ENCODE data around the gene TRIM42.

Gene TRIM42

DNA sequence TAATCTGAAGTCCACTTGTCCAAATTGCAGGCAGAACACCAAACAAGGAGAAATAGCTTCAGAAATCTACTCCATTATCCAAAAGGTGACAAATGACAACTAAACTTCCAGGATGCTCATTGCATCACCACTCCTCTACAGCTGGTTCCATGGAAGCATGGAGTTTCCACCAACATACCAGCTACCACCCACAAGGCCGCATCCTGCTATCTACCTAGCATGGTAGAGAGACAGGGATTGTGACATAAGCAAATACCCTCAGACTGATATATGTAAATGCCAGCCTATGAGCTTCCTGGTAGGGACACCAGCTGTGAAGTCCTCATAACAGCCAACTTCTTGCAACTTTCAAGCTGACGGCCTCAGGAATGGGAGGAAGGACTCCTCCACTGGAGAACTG lies at the start of gene TRIM42:
Gene TRIM42, plus strand, starts transcription at position 301 of the 400 bp plus-strand sequence. CDS start 166 bp downstream, outside the sequence.
- DNase-seq = no peak

DNA sequence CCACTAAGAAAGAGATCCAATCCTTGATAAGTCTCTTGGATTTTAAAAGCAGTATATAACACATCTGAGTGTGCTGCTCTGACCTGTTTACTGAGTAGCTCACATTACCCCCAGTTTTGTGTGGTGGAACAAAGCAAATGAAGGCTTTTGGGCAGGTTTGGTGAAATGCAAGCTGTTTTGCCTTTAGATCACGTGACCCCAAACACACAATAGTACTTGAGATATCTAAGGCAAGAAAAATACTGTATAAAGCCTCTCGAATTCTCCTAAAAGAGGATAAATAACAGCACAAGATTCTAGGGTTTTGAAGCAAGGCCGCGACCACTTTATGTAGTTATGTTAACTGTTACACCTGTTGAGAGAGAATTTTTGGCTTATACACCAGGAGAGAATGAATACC lies 49.3 kb upstream of the TRIM42 start:
- no peak for DNase-seq

DNA sequence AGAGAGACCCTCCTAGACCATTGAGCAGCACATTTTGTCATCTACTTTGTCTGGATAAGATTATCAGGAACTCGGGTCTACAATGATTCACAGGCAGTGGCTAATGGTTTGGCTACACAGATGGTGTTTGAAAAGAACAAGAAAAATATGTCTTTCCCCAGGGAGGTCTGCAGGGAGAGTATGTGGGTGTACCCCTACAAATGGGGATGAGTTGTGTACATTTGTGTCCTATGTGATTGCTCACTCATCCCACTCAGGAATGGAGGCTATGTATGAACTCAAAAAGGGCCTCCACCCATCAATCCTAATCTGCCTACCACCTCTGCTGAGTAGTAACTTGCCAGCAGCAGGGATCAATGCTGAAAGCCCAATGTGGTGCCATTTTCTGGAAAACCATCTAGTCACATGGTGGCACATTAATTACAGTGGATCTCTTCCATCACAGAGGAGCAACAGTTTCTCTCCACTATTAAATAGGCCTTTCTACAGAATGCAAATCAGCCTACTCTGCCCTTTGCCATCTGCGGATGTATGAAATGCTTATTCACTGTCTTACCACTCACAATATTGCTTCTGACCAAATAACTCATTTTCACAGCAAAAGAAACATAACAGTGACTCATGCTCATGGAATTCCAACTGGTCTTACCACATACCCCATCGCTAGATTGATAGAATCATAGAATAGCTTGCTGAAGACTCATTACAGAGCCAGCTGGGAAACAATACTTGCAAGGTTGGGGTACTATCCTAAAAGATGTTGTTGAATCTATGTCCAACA lies 48.3 kb upstream of the TRIM42 start:
- no peak for DNase-seq

DNA sequence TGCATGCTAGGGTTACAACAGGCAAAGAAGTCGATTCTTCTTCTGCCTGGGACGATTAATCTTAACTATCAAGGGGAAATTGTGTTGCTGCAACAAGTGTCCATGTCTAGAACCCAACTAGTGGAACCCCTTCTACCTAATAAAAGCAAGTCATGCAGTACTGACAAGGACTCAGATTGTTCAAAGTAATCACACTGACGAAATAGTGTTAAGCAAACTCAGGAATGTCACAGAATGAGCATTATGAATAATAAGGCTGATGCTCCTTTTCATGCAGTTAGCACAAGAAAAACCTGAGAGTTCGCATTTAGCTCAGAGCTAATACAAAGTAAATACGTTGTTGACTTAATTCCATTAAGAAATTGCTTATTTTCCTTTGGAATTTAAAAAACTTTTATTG lies 47.5 kb upstream of the TRIM42 start:
- DNase-seq = no peak

DNA sequence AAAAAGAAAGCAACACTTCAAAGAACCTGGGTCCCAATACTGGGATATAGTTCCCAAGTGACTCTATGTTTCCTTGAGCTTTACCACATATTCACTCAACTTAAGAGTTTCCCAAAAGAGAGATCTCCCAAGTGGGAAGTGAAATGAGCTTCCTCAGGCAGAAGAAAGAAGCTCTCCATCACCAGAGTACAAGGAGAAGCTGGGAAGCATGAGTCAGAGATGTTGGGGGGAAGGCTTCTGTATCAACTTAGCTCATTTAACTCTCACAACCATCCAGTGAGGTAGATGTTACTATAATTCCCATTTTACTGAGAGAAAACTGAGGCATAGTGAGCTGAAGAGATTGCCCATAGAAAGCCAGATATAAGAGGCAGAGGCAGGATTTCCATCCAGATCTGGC lies 47.0 kb upstream of the TRIM42 start:
- DNase-seq = no peak

DNA sequence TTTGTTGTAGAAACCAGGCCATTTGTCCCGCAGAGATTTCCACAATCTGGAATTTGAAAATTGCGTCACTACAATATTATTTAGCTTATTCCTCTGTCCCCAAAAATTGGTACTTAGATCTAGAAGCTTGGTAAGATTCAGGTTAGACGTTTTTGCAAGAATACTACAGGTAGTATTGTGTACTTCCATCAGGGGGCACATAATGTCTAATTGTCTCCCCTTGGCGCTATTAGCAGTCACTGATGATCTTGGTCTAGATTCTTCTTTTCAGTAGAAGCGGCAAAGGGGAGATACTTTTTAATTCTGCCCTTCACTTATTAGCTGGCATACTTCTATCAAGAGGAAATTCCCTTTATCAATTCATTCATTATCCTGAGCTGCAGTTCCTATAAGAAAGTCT lies 42.6 kb upstream of the TRIM42 start:
- DNase-seq = no peak

DNA sequence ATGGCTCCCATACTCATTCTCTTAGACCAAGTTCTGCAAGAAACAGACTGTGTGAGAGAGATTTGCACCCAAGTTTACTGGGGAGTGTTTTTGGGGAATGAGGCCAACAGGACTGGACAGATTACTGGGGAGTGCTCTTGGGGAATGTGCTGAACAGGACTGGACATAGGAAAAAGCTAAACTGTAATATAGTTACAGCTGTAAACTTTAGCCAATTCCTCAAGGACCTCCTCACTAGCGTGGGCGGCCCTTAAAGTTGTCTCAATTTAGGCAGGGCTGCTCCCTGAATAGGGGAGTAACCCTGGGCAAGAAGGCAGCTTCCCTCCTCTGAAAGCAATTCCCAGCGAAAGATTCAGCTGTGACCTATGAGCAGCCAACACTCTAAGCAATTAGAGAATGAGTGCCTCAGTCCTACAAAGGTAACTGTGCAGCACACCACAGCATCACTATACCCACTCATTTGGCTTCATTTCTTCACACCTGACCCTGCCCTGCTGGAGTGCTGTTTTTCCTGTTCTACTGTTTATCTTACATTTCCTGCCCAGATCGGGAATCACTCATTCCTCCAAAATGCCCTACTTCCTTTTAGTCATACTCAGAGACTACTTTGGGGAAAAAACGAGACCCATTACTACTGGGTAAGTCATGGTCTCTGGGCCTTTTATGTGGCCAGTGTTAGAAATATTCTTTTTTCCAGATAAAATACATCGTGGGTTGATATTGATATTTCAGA lies 41.3 kb upstream of the TRIM42 start:
- no peak for DNase-seq

DNA sequence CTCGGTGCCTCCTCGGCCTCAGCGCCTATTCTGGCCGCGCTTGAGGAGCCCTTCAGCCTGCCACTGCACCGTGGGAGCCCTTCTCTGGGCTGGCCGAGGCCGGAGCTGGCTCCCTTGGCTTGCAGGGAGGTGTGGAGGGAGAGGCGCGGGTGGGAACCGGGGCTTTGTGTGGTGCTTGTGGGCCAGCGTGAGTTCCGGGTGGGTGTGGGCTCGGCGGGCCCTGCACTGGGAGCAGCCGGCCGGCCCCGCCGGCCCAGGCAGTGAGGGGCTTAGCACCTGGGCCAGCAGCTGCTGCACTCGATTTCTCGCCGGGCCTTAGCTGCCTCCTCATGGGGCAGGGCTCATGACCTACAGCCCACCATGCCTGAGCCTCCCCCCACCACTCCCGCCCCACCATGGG lies 26.6 kb upstream of the TRIM42 start:
- DNase-seq = no peak

DNA sequence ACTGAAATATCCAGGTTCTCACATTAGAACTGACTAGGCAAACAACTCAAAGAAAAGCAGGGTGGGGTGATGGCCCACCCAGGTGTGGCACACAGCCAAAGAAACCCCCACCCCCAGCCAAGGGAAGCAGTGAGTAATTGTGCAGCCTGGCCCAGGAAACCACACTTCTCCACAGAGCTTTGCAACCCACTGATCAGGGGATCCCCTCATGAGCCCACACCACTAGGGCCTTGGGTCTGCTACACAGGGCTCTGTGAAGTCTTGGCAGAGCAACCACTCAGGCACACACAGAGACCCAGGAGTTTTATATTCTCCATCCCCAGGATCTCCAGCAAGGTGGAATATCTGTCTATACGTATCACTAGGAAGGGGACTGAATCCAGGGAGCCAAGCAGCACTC lies 22.2 kb upstream of the TRIM42 start:
- DNase-seq = no peak

DNA sequence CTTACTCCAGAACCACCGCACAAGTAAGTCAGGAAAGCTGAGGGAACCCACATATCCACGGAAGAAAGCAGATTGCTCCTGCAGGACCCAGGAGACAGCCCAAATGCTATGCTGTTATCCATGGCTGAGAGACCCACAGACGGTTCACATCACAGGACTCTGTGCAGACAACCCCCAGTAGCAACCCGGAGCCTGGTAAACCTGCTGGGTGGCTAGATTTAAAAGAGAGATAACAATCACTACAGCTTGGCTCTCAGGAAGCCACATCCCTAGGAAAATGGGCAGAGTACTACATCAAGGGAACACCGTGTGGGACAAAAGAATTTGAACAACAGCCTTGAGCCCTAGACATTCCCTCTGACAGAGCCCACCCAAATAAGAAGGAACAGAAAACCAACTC lies 13.8 kb upstream of the TRIM42 start:
- no peak for DNase-seq

DNA sequence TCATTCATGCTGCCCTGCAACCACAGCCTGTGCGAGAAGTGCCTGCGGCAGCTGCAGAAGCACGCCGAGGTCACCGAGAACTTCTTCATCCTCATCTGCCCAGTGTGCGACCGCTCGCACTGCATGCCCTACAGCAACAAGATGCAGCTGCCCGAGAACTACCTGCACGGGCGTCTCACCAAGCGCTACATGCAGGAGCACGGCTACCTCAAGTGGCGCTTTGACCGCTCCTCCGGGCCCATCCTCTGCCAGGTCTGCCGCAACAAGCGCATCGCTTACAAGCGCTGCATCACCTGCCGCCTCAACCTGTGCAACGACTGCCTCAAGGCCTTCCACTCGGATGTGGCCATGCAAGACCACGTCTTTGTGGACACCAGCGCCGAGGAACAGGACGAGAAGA lies 4.7 kb downstream of the TRIM42 start:
- DNase-seq = no peak

DNA sequence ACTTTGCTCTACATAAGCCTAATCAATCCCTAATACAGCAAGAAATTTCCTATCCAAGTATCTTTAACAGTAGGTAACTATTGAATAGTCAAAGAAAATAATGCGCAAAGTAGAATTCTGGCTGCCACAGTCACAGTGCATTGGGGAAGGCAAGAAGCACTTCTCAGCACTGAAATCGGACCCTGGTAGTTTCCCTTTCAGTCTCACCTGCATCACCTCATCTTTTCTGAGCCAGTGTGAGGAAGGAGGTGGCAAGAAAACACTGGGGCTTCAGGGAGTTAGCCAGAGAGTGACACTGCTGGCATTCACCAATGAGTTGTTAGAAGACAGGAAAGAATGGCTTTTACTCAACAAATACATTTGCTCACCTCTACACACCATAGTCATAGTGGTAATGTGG lies 8.3 kb downstream of the TRIM42 start:
- no peak for DNase-seq

DNA sequence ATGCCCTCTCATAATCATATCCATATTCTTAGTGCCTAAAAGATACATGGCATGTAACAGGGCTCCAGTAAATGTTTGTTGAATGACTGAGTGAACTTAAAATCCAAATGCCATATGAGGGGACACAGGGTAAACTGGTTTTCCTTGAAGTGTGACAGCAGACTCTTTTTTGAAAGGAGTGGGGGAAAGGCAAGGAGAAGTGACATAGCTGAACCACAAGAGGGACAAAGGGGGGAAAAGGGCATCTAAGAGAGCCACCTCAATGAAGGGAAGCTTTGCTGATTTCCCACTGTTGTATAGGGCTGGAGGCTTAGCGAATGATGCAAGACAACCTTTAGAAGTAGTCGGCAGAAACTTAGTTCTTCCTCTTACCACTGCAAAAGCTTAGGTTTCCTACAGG lies 9.1 kb downstream of the TRIM42 start:
- DNase-seq = no peak

DNA sequence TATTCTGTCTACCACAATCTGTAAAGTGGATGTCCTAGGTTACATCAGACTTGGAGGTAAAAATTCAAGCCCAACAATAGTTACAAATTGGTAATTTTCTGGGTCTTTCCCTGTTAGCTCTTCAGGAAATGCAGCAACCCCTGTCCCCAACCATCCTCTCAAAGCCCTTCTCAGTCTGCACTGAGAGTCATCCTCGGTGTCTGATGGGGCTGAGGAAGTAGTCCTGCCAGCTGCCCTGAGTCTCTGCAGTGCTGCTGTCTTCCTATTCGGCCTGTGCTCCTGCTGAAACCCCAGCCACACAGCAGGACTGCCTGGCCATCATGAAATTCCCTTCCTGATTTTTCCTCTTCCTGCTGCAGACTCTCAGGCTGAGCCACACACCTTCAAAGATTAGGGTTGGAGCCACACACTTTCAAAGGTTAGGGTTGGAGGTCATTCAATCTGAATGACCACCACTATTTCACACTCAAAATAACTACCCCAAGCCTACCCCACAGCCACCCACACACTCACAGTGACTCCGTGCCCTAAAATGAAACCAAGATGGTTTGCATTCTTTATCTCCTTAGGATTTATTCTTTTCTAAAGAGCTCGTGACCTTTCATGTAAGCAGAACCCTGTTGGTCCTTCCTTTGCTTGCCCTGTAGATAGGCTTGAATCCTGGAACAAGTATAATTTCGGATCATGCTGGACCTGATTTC lies 17.6 kb downstream of the TRIM42 start:
- DNase-seq = no peak

DNA sequence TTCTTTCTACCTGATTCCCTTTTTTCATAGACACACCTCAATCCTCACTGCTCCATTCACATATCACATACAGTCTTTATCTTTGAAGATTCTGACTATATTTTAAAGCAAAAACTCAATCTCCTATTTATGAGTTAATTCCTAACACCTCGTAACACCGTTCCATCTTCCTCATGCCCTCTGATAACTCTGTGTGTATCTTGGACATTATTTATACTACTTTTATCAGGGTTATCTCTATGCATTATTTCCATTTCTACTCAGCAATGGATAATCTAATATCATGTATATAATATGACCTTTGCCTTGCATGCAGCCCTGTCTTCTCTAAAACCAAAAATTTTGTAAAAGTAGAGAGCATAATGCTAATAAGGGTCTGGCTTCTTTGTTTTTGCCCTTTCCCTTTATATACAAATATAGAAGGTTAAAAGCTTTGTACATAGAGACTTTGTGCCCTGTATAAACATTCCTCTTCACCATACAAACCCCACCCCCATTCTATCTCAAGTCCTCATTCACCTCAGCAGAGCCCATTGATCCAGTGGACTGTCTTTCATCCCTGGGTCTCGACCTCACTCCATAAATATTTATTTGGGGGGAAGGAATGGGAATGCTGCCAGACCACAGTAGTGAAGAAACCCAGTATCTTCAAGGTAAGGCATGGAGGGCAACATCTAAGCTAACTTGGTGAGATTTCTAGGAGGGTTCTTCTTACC lies 21.8 kb downstream of the TRIM42 start:
- DNase-seq = no peak

DNA sequence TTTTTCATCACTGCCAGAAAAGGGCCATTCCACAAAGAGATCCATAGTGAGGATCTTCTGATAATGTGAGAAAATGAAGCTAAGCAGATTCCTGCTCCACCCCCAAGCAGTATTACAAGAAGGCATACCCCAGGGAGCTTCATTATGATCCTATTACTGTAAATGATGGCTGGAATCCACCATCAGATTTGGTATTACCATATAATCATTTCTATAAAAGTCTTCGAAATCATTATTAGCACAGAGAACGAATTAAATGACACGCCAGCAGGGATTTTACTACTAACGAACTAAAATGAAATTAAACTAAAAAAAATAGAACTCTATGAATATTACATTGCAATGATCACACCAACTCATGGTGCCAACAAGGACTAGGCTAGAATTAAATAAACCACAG lies 24.4 kb downstream of the TRIM42 start:
- no peak for DNase-seq

DNA sequence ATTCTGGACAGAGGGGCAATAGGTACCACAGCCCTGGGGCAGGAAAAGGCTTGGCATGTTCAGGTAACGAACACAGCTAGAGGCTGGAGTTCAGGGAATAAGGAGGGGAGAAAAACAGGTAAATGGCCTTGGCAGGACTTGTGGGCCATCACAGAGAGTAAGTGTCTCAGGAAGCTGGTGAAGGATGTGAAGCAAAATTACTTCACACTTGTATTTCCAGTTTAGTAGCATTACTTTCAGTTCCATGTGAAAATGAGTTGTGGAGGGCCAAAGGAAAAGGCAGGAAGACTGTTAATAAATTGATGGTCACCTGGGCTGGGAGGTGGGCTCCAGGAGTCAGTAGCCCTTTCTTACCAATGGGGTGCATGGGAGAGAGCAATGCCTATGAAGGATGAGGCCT lies 25.6 kb downstream of the TRIM42 start:
- DNase-seq = no peak

DNA sequence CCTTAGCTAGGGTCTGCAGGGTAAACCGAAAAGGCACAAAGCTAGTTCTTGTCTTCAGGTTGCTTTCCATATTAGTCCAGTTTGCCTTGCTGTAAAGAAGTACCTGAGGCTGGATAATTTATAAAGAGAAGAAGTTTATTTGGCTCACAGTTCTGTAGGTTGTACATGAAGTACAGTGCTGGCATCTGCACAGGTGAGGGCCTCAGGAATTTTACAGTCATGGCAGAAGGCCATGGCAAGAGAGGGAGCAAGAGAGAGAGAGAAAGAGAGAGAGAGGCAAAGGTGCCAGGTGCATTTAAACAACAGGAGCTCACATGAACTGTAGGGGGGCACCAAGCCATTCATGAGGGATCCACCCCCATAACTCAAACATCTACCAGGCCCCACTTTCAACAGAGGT lies 26.9 kb downstream of the TRIM42 start:
- DNase-seq = no peak

DNA sequence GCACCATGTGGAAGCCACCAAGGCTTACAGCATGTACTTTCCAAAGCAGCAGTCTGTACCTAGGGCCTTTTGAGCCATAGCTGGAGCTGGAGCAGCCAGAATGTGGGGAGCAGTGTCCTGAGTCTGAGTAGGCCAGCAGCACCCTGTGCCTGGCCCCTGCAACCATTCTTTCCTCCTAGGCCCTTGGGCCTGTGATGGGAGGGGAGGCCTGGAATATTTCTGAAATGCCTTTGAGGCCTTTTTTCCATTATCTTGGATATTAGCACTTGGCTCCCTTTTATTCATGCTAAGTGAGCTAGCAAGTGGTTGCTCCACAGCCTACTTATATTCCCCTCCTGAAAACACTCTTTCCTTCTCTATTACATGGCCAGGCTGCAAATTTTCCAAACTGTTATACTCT lies 28.1 kb downstream of the TRIM42 start:
- DNase-seq = no peak

DNA sequence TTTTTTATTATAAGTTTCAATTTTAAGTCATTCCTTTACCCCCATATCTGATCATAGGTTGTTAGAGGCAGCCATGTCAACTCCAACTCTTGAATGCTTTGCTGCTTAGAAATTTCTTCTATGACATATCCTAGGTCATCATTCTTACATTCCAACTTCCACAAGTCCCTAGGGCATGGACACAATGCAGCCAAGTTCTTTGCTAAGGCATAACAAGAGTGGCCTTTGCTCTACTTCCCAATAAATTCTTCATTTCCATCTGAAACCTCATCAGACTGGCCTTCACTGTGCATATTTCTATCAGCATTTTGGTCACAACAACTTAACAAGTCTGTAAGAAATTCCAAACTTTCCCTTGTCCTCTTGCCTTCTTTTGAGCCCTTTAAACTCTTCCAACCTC lies 28.5 kb downstream of the TRIM42 start:
- no peak for DNase-seq

DNA sequence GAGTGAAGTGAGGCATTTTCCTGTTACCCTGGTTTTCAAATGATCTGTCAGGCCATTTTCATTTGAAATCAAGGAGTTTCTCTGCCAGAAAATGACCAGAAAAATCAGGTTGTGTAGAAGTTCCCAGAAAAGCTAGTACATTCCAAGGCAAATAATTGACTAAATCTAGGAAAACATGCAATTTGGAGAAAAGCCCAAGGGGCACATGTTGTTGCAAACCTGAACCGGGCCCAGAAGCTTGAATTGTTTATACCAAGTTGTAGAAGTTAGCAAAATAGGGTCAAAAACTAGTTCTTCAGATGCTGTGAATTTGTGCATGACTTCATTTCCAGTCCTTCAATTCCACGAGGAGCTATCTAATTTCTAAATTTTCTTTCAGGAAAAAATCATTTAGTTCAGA lies 31.0 kb downstream of the TRIM42 start:
- no peak for DNase-seq

DNA sequence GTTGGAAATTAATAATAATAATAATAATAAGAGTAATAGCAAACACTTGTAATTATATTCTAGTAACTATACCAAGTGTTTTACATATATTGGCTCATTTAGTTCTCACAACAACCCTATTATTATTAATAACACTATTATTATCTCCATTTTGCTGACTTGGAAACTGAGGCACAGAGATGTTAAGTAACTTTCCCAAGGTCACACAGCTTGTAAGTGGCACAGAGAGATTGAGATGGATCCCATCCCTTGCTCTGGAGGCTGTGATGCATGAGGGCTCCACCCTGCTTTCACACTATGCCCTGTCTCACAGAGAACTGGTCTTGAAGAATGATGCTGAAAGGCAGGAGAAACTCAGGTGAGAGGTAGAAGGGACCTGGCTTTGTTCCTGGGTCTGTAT lies 31.9 kb downstream of the TRIM42 start:
- DNase-seq = no peak

DNA sequence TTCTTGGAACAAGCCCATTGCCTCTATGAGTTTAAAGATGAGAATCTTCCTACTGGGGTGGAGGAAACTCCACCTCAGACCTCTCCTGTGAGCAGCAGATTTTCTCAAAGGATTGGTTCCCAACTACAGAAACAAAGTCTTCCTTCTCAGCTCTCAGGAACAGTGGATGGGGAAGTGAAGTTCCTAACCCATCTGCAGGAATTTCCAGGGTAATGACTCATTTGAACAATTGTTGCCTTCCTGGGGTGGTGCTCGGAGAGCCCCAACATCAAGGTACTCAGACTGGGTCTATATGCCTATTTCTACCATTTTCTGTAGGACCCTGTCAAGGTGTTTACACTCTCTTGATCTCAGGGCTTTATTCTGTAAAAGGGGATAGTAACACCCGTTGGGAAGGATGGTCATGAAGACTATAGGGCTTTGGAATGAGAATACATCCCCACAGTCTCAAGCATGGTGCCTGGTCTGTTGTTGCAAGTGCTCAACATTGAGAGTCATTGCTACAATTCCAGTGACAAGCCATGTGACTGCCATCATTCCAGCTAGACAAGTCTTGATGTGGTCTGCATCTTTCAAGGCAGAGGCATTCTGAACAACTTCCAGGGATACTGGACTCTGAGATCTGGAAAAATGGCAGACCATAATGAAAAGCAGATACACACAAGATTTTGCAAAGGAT lies 33.0 kb downstream of the TRIM42 start:
- DNase-seq = no peak
